T-helper 17 cell (primary cell): ENCODE data around the gene XCR1. TPM values are rescaled to one million over a fixed set of nuclear protein-coding genes. Genes with fewer than 3 reads are reported as not detected.

Source experiments
- ATAC-seq: fragments of 150-1000 bp; cut with Tn5 transposase; 2 replicates; pipeline ENCODE4 v1.10.0; 2021; ENCODE audit warnings: mild to moderate bottlenecking, moderate library complexity
- DNase-seq, 3 donors: peaks; one replicate each; pipeline versions ENCODE4 v3.0.0 to v3.0.0-alpha.2; 2020 to 2021
- H3K9me3 ChIP-seq: one replicate; pipeline ENCODE4 v1.7.0; 2013; ENCODE audit warnings: low read length, mild to moderate bottlenecking; ENCODE audit not compliant: control insufficient read depth, poor library complexity, severe bottlenecking
- H3K27ac Mint-ChIP-seq: one replicate; pipeline ENCODE4 v1.8.0; 2022; ENCODE audit warnings: mild to moderate bottlenecking, moderate library complexity, mixed read lengths
- H3K27me3 Mint-ChIP-seq: one replicate; pipeline ENCODE4 v1.8.0; 2022; ENCODE audit warnings: mixed read lengths
- H3K36me3 Mint-ChIP-seq: one replicate; pipeline ENCODE4 v1.8.0; 2022; ENCODE audit warnings: low read depth, mixed read lengths
- H3K4me1 Mint-ChIP-seq: one replicate; pipeline ENCODE4 v1.8.0; 2022; ENCODE audit warnings: mild to moderate bottlenecking, mixed read lengths
- H3K4me3 Mint-ChIP-seq: one replicate; pipeline ENCODE4 v1.8.0; 2022; ENCODE audit warnings: mild to moderate bottlenecking, moderate library complexity, mixed read lengths
- total RNA-seq, 4 donors: library from RNA in 2 of 4; stranded (reverse) in 2 of 4; gene quantifications; one replicate each; pipeline ENCODE4 v1.2.3 and lab custom pipeline; 2022 to 2026

The XCR1 gene
- under 1 TPM in 1 of 2 donors, not detected in 1; 0.08 TPM for total RNA-seq
- 0 reads per million in 2 donors for total RNA-seq (lab: John Stamatoyannopoulos, UW)

GRCh38 chr3:46027021-46027705 lies at the start of gene XCR1:
XCR1 (minus strand) TSS chr3:46027483; CDS start chr3:46021947, 5,536 bp downstream.
- DNase-seq: no peak
- H3K4me1 Mint-ChIP-seq: no peaks in the 10 kb centered on the region
- H3K9me3 ChIP-seq: no peaks in the 10 kb centered on the region
- ATAC-seq: no peak
- no peak within 1 kb of the TSS for H3K4me3 Mint-ChIP-seq
- H3K27ac Mint-ChIP-seq: no peak within 1 kb of the TSS
- no peaks in the 10 kb centered on the region for H3K36me3 Mint-ChIP-seq
- no peaks in the 10 kb centered on the region for H3K27me3 Mint-ChIP-seq

DNA sequence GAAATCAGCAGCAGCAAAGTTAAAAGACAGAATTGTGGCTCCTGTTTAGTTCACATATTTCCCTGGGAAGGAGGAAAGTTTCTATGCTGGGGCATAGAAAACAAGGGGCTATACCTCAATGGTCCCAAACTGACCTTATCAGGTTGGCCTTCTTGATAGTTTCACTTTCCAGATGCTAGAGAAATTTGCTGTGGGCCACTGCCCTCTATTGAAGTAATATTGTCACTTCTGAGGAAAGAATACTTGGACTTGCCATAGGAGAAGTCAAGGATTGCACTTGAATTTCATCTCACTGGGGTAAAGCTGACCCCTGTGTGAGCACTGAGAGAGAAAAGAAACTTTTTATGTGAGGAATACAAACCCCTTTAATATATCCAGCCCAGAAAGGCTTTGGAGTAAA lies 49.3 kb upstream of the XCR1 start:
- Mint-ChIP-seq H3K36me3 (no peaks in the 10 kb centered on the region), H3K27ac (no peak overlapping the region), H3K4me1 (peaks cover 5% of the 10 kb centered on the region), H3K27me3 (no peaks in the 10 kb centered on the region), H3K4me3 (no peak overlapping the region)
- no peaks in the 10 kb centered on the region for H3K9me3 ChIP-seq
- ATAC-seq (no peak), DNase-seq (no peak)

DNA sequence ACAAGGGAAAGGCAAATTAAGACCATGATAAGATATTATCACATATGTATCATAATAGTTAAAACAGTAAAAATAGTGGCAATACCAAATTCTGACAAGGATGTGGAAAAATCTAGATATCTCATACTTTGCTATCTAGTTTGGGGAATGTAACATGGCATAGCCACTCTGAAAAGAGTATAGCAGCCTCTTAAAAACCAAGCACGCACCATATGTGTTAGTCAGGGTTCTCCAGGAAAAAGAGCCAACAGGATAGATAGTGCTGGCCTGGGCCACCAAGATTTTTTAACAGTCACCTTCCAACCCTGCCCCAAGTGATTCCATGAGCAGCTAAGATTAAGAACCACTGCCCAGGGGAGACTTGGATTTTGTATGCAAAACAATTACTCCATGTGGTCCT lies 48.5 kb upstream of the XCR1 start:
- ATAC-seq (no peak), DNase-seq (no peak)
- peaks cover 11% of the 10 kb centered on the region for H3K4me1 Mint-ChIP-seq
- H3K4me3 Mint-ChIP-seq: no peak overlapping the region
- H3K9me3 ChIP-seq: no peaks in the 10 kb centered on the region
- no peaks in the 10 kb centered on the region for H3K27me3 Mint-ChIP-seq
- no peaks in the 10 kb centered on the region for H3K36me3 Mint-ChIP-seq
- H3K27ac Mint-ChIP-seq: no peak overlapping the region

GRCh38 chr3:46071222-46071858 lies 44.1 kb upstream of the XCR1 start:
- Mint-ChIP-seq H3K27ac (peak overlapping the region; percentile 10), H3K27me3 (no peaks in the 10 kb centered on the region), H3K4me1 (peaks cover 43% of the 10 kb centered on the region), H3K4me3 (no peak overlapping the region), H3K36me3 (peaks cover 2% of the 10 kb centered on the region)
- ATAC-seq (no peak), DNase-seq (no peak)
- H3K9me3 ChIP-seq: no peaks in the 10 kb centered on the region

DNA sequence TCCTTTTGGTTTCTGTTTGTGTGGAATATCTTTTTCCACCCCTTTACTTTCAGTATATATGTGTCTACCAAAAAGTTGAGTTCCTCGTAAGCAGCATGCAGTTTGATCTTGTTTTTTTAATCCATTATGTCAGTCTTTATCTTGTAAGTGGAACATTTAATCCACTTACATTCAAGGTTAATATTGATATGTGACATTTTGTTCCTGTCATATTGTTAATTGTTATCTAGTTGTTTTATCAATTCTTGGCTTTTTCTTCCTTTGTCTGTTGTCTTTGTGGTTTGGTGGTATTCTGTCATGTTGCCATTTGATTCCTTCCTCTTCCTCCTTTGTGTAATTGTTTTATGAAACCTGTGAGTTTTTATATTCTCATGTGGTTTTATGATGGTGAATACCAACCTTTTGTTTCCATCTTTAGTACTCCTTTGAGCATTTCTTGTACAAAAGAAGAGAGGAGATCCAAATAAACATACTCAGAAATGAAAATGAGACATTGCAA lies 43.4 kb upstream of the XCR1 start:
- peaks cover 2% of the 10 kb centered on the region for H3K36me3 Mint-ChIP-seq
- H3K4me1 Mint-ChIP-seq: peaks cover 48% of the 10 kb centered on the region
- H3K27ac Mint-ChIP-seq: peak overlapping the region; percentile 10
- no peak for DNase-seq
- H3K9me3 ChIP-seq: no peaks in the 10 kb centered on the region
- peak; percentile 18 for ATAC-seq
- no peaks in the 10 kb centered on the region for H3K27me3 Mint-ChIP-seq
- peak overlapping the region; percentile 0 for H3K4me3 Mint-ChIP-seq

DNA sequence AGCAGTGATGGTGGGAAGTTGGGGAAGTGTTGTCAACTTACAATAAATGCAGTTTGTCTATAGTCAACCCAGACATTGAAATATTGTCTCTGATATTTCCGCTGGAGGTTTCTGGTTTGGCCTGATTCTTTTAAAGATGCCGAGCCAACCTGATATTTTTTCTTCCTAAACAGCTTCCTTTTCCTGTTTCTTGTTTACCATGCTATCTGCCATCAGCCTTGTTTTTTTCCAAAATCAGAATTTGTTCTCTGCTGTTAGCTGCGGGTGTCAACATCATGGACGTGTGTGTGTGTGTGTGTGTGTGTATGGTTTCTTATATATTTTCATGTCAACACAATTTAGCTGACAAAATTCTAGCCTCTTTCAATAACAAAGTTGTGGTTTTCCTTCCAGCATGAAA lies 41.2 kb upstream of the XCR1 start:
- ATAC-seq: peak; percentile 3

GRCh38 chr3:46067401-46067800 lies 40.1 kb upstream of the XCR1 start:
- Mint-ChIP-seq H3K4me1 (peaks cover 65% of the 10 kb centered on the region), H3K36me3 (peaks cover 2% of the 10 kb centered on the region), H3K4me3 (peak overlapping the region; percentile 2), H3K27me3 (no peaks in the 10 kb centered on the region), H3K27ac (peak overlapping the region; percentile 95)
- no peaks in the 10 kb centered on the region for H3K9me3 ChIP-seq
- no peak for DNase-seq
- no peak for ATAC-seq

More for the DNA sequence above, 41.2 kb upstream of the XCR1 start:
- no peaks in the 10 kb centered on the region for H3K9me3 ChIP-seq
- Mint-ChIP-seq H3K4me1 (peaks cover 60% of the 10 kb centered on the region), H3K27me3 (no peaks in the 10 kb centered on the region), H3K36me3 (peaks cover 2% of the 10 kb centered on the region), H3K4me3 (peak overlapping the region; percentile 34), H3K27ac (peak overlapping the region; percentile 95)
- no peak for DNase-seq

- Mint-ChIP-seq H3K4me1 (peaks cover 60% of the 10 kb centered on the region), H3K4me3 (peak overlapping the region; percentile 73), H3K27me3 (no peaks in the 10 kb centered on the region), H3K27ac (peak overlapping the region; percentile 95), H3K36me3 (peaks cover 2% of the 10 kb centered on the region)
- H3K9me3 ChIP-seq: no peaks in the 10 kb centered on the region
- DNase-seq (no peak), ATAC-seq (no peak)
Observed at GRCh38 chr3:46065750-46066256, 38.5 kb upstream of the XCR1 start.

DNA sequence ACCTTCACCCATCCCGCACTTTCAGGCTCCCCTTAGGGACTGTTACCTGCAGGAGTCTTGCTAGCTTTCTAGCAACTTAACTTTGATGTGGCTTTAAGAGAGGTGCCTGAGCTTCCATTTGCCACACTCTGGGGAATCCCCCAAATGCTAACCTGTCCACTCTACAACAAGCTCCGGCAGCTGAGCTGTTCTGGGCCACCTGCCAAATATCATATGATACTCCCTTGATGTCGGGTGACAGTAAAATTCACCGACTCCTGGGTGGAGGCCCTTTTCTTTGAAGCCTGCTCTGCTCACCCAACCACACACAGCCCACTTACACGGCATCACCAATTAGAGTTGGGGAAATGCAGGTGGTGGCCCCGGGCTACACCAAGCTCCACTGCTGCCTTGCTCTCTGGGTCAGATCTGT lies 38.0 kb upstream of the XCR1 start:
- no peaks in the 10 kb centered on the region for H3K9me3 ChIP-seq
- H3K4me3 Mint-ChIP-seq: peak overlapping the region; percentile 73
- peaks cover 58% of the 10 kb centered on the region for H3K4me1 Mint-ChIP-seq
- ATAC-seq: peak; percentile 86
- peak overlapping the region; percentile 95 for H3K27ac Mint-ChIP-seq
- peak; percentile 53 to 78 (median 78) for DNase-seq
- H3K36me3 Mint-ChIP-seq: peaks cover 2% of the 10 kb centered on the region
- no peaks in the 10 kb centered on the region for H3K27me3 Mint-ChIP-seq

GRCh38 chr3:46062679-46063078 lies 35.4 kb upstream of the XCR1 start:
- no peak overlapping the region for H3K4me3 Mint-ChIP-seq
- DNase-seq: no peak
- H3K27ac Mint-ChIP-seq: peak overlapping the region; percentile 95
- H3K9me3 ChIP-seq: no peaks in the 10 kb centered on the region
- no peak for ATAC-seq
- H3K27me3 Mint-ChIP-seq: no peaks in the 10 kb centered on the region
- H3K36me3 Mint-ChIP-seq: no peaks in the 10 kb centered on the region
- peaks cover 38% of the 10 kb centered on the region for H3K4me1 Mint-ChIP-seq

GRCh38 chr3:46061887-46062286 lies 34.6 kb upstream of the XCR1 start:
- Mint-ChIP-seq H3K27ac (peak overlapping the region; percentile 95), H3K4me3 (no peak overlapping the region), H3K27me3 (no peaks in the 10 kb centered on the region), H3K4me1 (peaks cover 30% of the 10 kb centered on the region), H3K36me3 (no peaks in the 10 kb centered on the region)
- no peaks in the 10 kb centered on the region for H3K9me3 ChIP-seq
- no peak for DNase-seq
- no peak for ATAC-seq

GRCh38 chr3:46061108-46061720 lies 33.9 kb upstream of the XCR1 start:
- no peak overlapping the region for H3K27ac Mint-ChIP-seq
- H3K27me3 Mint-ChIP-seq: no peaks in the 10 kb centered on the region
- peak overlapping the region; percentile 4 for H3K4me3 Mint-ChIP-seq
- ATAC-seq (no peak), DNase-seq (no peak)
- peaks cover 27% of the 10 kb centered on the region for H3K4me1 Mint-ChIP-seq
- H3K9me3 ChIP-seq: no peaks in the 10 kb centered on the region
- H3K36me3 Mint-ChIP-seq: no peaks in the 10 kb centered on the region

GRCh38 chr3:46060551-46060950 lies 33.3 kb upstream of the XCR1 start:
- ATAC-seq: no peak
- H3K9me3 ChIP-seq: no peaks in the 10 kb centered on the region
- Mint-ChIP-seq H3K36me3 (no peaks in the 10 kb centered on the region), H3K4me1 (peaks cover 22% of the 10 kb centered on the region), H3K27me3 (peaks cover 2% of the 10 kb centered on the region), H3K27ac (no peak overlapping the region), H3K4me3 (no peak overlapping the region)
- DNase-seq: no peak
